Immature natural killer cell (primary cell): Measurements from ENCODE around the gene BPIFA3. TPM values are rescaled to one million over a fixed set of nuclear protein-coding genes. Genes with fewer than 3 reads are reported as not detected.

Source experiments
- DNase-seq, 3 donors: peaks; one replicate each; pipeline ENCODE4 v3.0.0; 2022; ENCODE audit warnings: mixed read lengths in 1 of 3
- H3K27ac Mint-ChIP-seq, 6 donors: one replicate each; pipeline ENCODE4 v1.8.0; 2020; ENCODE audit warnings: mixed read lengths in 6 of 6, mild to moderate bottlenecking in 5 of 6, inconsistent platforms in 4 of 6, moderate library complexity in 3 of 6
- H3K27me3 Mint-ChIP-seq, 3 donors: one replicate each; pipeline ENCODE4 v1.8.0; 2020 to 2021; ENCODE audit warnings: low read depth in 3 of 3, mild to moderate bottlenecking in 3 of 3, mixed read lengths in 3 of 3, moderate library complexity in 3 of 3, inconsistent platforms in 1 of 3
- H3K36me3 Mint-ChIP-seq, 3 donors: one replicate each; pipeline ENCODE4 v1.8.0; 2020; ENCODE audit warnings: mixed read lengths in 3 of 3, inconsistent platforms in 2 of 3, mild to moderate bottlenecking in 2 of 3
- H3K4me1 Mint-ChIP-seq, 2 donors: one replicate each; pipeline ENCODE4 v1.8.0; 2020; ENCODE audit warnings: inconsistent platforms in 2 of 2, mild to moderate bottlenecking in 2 of 2, mixed read lengths in 2 of 2, moderate library complexity in 1 of 2
- H3K4me3 Mint-ChIP-seq, 5 donors: one replicate each; pipeline ENCODE4 v1.8.0; 2020; ENCODE audit warnings: mild to moderate bottlenecking in 5 of 5, mixed read lengths in 5 of 5, inconsistent platforms in 3 of 5, moderate library complexity in 3 of 5
- H3K9me3 Mint-ChIP-seq, 6 donors: one replicate each; pipeline ENCODE4 v1.8.0; 2020; ENCODE audit warnings: mild to moderate bottlenecking in 6 of 6, mixed read lengths in 6 of 6, inconsistent platforms in 4 of 6, moderate library complexity in 3 of 6
- polyA plus RNA-seq, 3 donors: library from polyadenylated mRNA; unstranded; fragments of 300-500 nt; fragmentation: Illumina TruSeq; gene quantifications; one replicate each; pipeline ENCODE4 v1.2.3, GENCODE V29; 2021

Gene BPIFA3
- polyA plus RNA-seq, 3 donors from 2014 or later, result not detected

DNA sequence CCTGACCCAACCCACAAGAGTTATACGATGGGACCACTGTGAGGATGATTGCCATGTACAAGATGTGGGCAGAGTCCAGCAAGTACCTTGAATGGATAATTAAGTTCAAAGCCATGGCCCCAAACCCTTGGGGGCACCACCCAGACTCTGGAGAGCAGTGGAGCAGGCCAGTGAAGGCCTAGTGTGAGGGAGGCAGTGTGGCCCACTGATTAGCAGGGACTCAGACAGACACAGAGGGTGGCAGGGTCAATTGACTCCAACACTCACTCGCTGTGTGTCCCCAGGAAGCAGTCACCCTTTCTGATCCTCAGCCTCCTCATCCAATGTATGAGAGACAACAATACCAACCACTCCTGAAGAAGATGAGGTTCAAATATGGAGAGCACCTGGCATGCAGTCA is 16.9 kb downstream of the BPIFA3 start:
- H3K4me1 Mint-ChIP-seq, result peaks cover 14 to 19% of the 10 kb centered on the region in 2 donors
- no peak for DNase-seq
- H3K27ac Mint-ChIP-seq, result no peak overlapping the region
- no peaks in the 10 kb centered on the region for H3K36me3 Mint-ChIP-seq
- no peak overlapping the region for H3K4me3 Mint-ChIP-seq
- no peaks in the 10 kb centered on the region for H3K9me3 Mint-ChIP-seq
- H3K27me3 Mint-ChIP-seq, result peaks cover 4 to 8% (median 4%) of the 10 kb centered on the region in 3 donors

DNA sequence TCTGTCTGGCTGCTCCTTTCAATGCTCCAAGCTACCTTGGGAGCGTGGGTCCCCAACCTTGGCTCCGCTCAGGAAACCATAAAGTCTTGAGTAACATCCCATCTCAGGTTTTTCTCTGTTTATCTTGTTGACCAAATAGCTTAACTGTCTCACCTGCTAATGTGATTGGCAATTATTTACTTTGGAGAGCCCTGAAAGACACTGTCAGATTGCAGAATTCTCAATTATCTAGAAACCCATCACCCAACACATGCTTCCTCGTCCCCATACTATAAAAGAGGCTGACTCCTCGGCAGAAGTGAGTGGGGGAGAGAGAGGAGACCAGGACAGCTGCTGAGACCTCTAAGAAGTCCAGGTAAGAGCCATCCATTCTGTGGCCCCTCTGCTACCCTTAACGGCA is 18.5 kb downstream of the BPIFA3 start, which contains the start of gene BPIFA1:
BPIFA1 (plus strand) TSS at position 301 of the 400 bp plus-strand sequence. CDS start 1,716 bp downstream, outside the sequence.
- Mint-ChIP-seq H3K4me1 (peaks cover 0 to 3% of the 10 kb centered on the region in 2 donors), H3K27me3 (peaks cover 3 to 8% (median 4%) of the 10 kb centered on the region in 3 donors), H3K27ac (no peak within 1 kb of the TSS), H3K4me3 (no peak within 1 kb of the TSS), H3K9me3 (no peaks in the 10 kb centered on the region), H3K36me3 (no peaks in the 10 kb centered on the region)
- no peak for DNase-seq

DNA sequence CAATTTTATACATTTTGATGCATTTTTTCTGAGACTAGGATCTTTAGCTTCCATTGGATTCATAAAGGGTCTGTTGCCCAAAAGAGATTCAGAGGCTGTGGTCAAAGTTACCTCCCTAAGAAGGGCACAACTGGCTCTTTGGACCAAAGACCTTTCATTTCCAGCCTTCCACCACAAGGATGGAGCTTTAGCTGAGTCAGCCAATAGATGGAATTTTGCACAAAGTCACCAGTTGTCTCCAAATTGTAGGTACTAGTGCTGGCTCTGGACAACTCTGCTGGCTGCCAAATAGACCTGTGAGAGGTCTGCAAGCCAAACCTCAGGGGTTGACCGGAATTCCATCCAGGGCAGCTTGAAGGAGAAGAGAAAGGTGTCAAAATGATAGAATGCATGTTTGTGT is 19.2 kb downstream of the BPIFA3 start:
- DNase-seq, result no peak
- Mint-ChIP-seq H3K4me1 (peaks cover 0 to 3% of the 10 kb centered on the region in 2 donors), H3K9me3 (no peaks in the 10 kb centered on the region), H3K36me3 (no peaks in the 10 kb centered on the region), H3K27me3 (peaks cover 3 to 6% (median 4%) of the 10 kb centered on the region in 3 donors), H3K27ac (no peak overlapping the region), H3K4me3 (no peak overlapping the region)

DNA sequence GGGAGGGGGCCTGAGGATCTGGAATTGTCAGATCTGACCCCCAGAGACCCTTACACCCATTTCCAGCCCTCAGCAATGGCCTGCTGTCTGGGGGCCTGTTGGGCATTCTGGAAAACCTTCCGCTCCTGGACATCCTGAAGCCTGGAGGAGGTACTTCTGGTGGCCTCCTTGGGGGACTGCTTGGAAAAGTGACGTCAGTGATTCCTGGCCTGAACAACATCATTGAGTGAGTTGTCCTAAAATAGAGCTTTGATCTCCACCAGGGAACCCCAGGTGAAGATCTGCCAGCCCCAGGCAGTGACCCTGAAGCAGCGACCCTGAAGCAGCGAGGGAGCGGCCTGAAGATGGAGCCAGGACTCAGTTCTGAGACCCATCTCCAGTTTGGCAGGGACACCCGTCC is 20.8 kb downstream of the BPIFA3 start:
- Mint-ChIP-seq H3K27ac (no peak overlapping the region), H3K27me3 (peaks cover 3 to 10% (median 8%) of the 10 kb centered on the region in 3 donors), H3K9me3 (no peaks in the 10 kb centered on the region), H3K4me1 (no peaks in the 10 kb centered on the region), H3K4me3 (no peak overlapping the region), H3K36me3 (no peaks in the 10 kb centered on the region)
- no peak for DNase-seq

DNA sequence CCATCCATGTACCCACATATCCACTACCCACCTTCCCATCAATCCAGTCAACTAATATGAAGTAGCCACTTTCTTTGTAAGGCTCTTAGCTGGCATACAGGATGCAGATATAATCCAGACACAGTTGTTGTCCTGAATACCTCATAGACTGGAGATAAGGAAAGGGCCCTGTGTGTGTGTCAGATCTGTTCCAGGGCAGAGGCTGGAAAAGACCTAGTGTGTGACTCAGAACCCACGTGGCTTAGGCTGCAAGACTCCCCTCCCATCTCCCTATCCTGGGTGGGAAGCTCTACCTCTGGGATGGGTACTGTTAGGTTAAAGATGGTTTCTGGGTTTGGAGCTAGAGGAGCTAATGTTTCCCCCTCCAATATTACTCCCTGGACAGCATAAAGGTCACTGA is 22.3 kb downstream of the BPIFA3 start:
- no peak for DNase-seq
- Mint-ChIP-seq H3K27me3 (peaks cover 3 to 12% (median 11%) of the 10 kb centered on the region in 3 donors), H3K4me1 (no peaks in the 10 kb centered on the region), H3K4me3 (no peak overlapping the region), H3K9me3 (no peaks in the 10 kb centered on the region), H3K27ac (no peak overlapping the region), H3K36me3 (no peaks in the 10 kb centered on the region)

DNA sequence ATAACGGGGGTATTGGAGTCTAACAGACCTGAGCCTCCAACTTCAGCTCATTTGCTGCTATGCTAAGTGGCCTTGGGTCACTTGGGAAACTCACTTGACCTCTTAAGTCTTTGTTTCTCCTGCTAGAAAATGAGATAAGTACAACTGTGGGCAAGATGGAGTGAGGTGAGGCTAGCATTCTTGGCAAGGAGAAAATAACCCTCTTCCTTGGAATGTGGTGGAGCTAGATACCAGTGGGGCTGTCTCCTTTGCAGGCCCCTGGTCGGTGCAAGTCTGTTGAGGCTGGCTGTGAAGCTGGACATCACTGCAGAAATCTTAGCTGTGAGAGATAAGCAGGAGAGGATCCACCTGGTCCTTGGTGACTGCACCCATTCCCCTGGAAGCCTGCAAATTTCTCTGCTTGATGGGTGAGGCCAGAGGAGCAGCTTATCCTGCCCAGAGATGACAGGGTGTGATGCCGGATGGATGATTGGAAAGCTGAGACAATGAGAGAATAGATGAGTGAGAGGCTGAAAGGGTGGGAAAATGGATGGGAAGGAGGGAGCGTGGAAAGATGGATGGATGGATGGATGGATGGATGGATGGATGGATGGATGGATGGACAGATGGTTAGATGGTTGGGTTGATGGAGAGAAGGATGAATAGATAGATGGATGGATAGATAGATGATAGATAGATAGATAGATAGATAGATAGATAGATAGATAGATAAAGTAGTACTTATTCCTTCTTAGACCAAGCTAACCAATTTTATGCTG is 23.0 kb downstream of the BPIFA3 start:
- Mint-ChIP-seq H3K27ac (no peak overlapping the region), H3K9me3 (no peaks in the 10 kb centered on the region), H3K36me3 (no peaks in the 10 kb centered on the region), H3K4me1 (no peaks in the 10 kb centered on the region), H3K4me3 (no peak overlapping the region), H3K27me3 (peaks cover 3 to 12% (median 11%) of the 10 kb centered on the region in 3 donors)
- no peak for DNase-seq

DNA sequence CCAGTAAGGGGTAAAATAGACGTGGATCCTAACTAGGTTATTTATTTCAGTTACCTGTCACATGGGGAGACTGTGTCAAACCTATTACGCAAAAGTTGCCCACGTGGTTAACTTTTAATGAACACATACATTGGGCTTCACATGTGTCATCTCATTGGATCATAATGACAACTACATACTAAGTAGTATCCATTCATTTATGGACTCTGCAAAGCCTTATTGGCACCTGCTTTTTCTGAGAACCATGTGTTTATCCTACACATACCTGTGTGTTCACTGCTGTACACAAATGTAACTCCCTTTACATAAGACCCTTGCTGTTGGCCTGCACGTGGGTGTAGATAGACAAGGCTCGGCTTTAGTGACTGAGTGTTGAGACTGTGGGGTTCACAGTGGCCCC is 23.8 kb downstream of the BPIFA3 start:
- Mint-ChIP-seq H3K4me3 (no peak overlapping the region), H3K36me3 (no peaks in the 10 kb centered on the region)
- DNase-seq, result no peak

DNA sequence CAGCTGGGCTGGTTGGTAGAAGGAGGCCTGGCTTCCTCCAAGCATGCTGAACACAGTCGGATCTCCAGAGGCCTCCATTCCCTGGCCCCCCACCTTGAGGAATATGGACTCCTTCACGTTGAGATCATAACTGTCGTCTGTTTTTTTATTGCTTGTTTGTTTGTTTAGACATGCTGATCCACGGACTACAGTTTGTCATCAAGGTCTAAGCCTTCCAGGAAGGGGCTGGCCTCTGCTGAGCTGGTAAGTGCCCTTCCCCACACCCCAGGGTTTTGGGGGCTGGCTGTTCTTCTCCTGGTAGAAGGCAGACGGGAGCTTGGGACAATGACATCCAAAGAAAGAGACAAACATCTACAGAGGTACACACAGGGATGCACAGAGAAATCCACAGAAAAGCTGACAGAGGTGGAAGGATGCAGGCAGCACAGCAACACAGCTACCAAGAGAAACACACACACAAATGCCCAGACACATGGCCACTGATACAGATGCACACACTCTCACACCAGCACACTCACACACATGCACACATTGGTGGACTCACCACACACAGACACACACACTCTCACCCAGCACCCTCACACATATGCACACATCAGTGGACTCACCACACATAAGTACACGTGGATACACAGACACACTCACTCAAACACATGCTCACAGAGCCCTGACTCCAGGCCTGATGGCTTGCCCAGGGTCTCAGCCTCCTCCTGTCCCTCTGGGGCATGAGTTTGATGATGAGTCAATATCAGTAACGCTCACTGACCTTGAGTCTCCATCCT is 25.4 kb downstream of the BPIFA3 start:
- DNase-seq, result no peak
- no peaks in the 10 kb centered on the region for H3K36me3 Mint-ChIP-seq
- H3K4me1 Mint-ChIP-seq, result no peaks in the 10 kb centered on the region
- no peak overlapping the region for H3K4me3 Mint-ChIP-seq
- H3K27me3 Mint-ChIP-seq, result peaks cover 0 to 7% (median 7%) of the 10 kb centered on the region in 3 donors
- no peaks in the 10 kb centered on the region for H3K9me3 Mint-ChIP-seq
- peak overlapping the region in 1 of 6 donors; percentile 43 for H3K27ac Mint-ChIP-seq

More for the DNA sequence above, 23.8 kb downstream of the BPIFA3 start:
- no peaks in the 10 kb centered on the region for H3K9me3 Mint-ChIP-seq
- H3K27ac Mint-ChIP-seq, result no peak overlapping the region
- H3K27me3 Mint-ChIP-seq, result peaks cover 3 to 12% (median 11%) of the 10 kb centered on the region in 3 donors
- H3K4me1 Mint-ChIP-seq, result no peaks in the 10 kb centered on the region

DNA sequence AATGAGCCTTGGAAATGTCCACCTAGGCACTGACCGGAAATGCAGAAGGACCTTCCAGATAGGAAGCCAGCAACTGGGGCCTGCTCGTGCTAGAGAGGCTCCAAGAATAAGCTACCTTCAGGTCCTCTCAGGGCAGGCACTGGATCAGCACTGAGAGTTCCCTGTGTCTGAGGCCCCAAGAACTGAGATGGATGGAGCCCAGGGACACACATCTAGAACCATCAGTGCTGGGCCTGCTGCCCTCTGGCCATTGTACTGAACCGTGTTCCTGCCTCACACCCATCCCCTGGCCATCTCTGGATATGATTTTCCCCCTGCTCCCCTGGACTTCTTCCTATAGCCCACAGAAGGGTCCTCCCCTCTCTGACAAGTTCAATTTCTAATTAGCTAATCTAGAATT is 28.9 kb downstream of the BPIFA3 start:
- Mint-ChIP-seq H3K36me3 (no peaks in the 10 kb centered on the region), H3K27me3 (peaks cover 1 to 7% (median 7%) of the 10 kb centered on the region in 3 donors), H3K4me3 (no peak overlapping the region), H3K27ac (no peak overlapping the region), H3K9me3 (no peaks in the 10 kb centered on the region), H3K4me1 (no peaks in the 10 kb centered on the region)
- DNase-seq, result no peak

DNA sequence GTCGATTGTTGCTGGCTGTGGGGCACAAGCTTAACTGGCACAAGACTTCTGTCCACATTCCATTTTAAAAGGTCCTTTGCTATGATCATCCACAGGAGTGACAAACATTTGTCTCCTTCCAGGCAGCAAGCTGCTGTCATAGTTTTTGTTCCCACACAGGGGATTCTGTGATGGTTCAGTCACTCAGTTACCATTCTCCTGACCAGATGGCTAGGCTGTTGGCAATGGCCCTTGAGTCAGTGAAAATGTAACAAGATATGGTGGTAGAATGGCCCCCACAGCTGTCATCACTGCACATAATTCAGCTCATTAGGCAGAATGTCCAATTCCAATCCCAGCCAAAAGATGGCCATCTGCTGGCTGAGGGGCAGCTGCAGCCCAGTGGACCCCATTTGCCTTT is 32.3 kb downstream of the BPIFA3 start:
- Mint-ChIP-seq H3K4me3 (no peak overlapping the region), H3K36me3 (no peaks in the 10 kb centered on the region), H3K4me1 (no peaks in the 10 kb centered on the region), H3K27me3 (peaks cover 0 to 5% (median 2%) of the 10 kb centered on the region in 3 donors), H3K27ac (no peak overlapping the region), H3K9me3 (no peaks in the 10 kb centered on the region)
- DNase-seq, result no peak

DNA sequence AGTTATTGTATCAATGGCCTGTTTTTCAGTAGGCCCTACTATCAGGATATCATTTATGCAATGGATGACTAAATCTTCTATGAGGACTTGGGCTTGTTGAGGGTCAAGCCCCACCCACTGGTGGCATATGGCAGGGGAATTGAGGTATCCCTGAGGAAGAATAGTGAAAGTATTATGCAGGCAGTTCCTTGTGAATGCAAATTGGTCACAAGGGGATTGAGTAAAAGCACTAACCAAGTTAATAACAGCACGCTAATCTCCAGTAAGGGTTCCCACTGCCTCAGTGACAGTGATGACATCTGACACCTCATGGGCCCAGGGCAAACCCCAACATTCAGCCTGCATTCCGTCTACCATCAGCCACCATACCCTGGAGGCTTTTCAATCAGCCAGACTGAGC is 33.5 kb downstream of the BPIFA3 start:
- Mint-ChIP-seq H3K4me3 (no peak overlapping the region), H3K36me3 (no peaks in the 10 kb centered on the region), H3K27ac (no peak overlapping the region), H3K4me1 (no peaks in the 10 kb centered on the region), H3K9me3 (no peaks in the 10 kb centered on the region), H3K27me3 (peaks cover 0 to 6% (median 3%) of the 10 kb centered on the region in 3 donors)
- no peak for DNase-seq

DNA sequence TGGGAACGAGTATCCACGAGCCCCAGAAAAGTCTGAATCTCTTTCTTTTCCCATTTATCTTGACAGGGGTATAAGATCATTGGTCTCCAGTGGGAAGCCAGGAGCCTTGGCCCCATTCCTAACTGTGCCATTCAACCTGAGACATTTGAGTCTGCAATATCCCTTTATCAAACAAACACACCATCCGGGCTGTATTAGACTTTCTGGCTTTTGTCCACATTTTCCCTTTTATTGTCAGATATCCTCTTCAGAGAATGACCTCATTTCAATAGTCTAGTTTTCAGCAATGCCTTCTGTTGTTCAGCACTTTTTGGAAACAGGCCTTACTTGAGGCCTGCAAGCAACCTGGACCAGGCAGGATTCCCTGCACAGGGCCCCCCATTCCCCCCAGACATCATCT is 34.3 kb downstream of the BPIFA3 start:
- no peaks in the 10 kb centered on the region for H3K36me3 Mint-ChIP-seq
- DNase-seq, result no peak
- no peak overlapping the region for H3K4me3 Mint-ChIP-seq
- H3K27me3 Mint-ChIP-seq, result peaks cover under 1 to 8% (median 3%) of the 10 kb centered on the region in 3 donors
- no peaks in the 10 kb centered on the region for H3K4me1 Mint-ChIP-seq
- H3K9me3 Mint-ChIP-seq, result no peaks in the 10 kb centered on the region
- no peak overlapping the region for H3K27ac Mint-ChIP-seq

DNA sequence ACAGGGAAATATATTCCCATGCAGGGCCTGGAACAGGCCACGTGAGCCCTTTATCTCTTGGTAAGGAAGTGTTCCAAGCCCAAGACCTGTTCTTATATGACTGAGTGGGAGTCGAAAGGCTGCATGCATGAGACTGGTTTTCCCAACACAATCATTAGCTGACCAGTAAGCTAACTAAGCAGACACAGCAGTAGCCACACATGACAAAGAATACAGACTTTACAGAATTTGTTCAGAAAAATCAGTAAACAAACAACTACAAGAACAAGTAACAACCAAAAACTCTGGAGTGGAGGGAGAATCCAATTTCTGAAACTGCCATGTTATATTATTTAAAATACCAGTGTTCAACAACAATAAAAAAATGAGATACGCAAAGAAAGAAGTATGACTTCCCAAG is 35.3 kb downstream of the BPIFA3 start:
- H3K9me3 Mint-ChIP-seq, result no peaks in the 10 kb centered on the region
- H3K36me3 Mint-ChIP-seq, result no peaks in the 10 kb centered on the region

DNA sequence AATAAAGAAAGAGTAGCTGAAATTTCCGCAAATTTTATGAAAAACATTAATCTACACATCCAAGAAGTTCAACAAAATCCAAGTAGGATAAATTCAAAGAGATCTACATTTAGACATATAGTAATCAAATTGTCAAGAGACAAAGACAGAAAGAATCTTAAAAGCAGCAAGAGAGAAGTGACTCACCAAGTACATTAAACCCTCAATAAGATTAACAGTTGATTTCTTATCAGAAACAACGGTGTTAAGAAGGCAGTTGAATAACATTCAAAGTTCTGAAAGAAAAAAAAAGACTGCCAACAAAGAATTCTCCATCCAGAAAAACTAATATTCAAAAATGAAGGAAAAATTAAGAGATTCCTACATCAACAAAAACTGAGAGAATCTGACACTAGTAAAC is 37.9 kb downstream of the BPIFA3 start:
- no peaks in the 10 kb centered on the region for H3K4me1 Mint-ChIP-seq
- no peak overlapping the region for H3K4me3 Mint-ChIP-seq
- H3K27ac Mint-ChIP-seq, result no peak overlapping the region
- no peaks in the 10 kb centered on the region for H3K9me3 Mint-ChIP-seq
- H3K27me3 Mint-ChIP-seq, result peaks cover 3 to 6% (median 3%) of the 10 kb centered on the region in 3 donors
- H3K36me3 Mint-ChIP-seq, result no peaks in the 10 kb centered on the region
- DNase-seq, result no peak

More for the DNA sequence above, 35.3 kb downstream of the BPIFA3 start:
- H3K27me3 Mint-ChIP-seq, result peaks cover 3 to 8% (median 3%) of the 10 kb centered on the region in 3 donors
- DNase-seq, result no peak
- H3K4me3 Mint-ChIP-seq, result no peak overlapping the region
- no peaks in the 10 kb centered on the region for H3K4me1 Mint-ChIP-seq
- no peak overlapping the region for H3K27ac Mint-ChIP-seq
